ENCODE measurements around the gene STYXL1.
"Not testable (repeated sequence)": the region's sequence is repeated elsewhere in the genome, so short reads cannot be mapped to it uniquely, and the experiment has no call there.

STYXL1 gene

DNA sequence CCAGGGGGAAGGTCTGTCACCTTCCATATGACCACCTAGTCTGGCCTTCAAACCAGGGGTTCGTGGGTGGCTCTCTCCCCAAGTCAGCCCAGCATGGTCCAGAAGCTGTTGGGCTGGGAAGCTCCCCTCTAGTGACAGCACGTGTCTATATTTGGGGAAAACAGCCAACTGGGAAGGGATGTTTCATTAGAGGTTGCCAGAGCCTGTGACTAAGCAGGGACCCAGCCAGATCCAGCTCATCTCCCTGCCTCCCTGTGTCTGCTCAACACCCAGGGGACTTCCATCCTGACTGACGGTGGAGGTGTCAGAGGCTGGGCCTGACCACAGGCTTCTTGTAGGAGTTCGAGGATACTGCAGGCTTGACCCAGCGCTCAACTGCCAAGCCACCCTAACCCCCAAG is 10.5 kb downstream of the STYXL1 start:
- DNase-seq (ENCODE audit: low read depth, low spot score) = no peak

DNA sequence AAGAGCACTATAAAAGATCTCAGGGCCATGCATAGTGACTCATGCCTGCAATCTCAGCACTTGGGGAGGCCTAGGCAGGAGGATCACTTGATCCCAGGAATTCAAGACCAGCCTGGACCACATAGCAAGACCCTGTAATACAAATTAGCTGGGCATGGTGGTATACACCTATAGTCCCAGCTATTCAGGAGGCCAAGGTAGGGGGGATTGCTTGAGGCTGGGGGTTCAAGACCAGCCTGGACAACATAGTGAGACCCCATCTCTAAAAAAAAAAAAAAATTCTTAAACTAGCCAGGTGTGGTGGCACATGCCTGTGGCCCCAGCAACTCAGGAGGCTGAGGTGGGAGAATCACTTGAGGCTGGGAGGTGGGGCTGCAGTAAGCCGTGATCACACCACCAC is 15.8 kb downstream of the STYXL1 start:
- DNase-seq (ENCODE audit: low read depth, low spot score) = no peak

DNA sequence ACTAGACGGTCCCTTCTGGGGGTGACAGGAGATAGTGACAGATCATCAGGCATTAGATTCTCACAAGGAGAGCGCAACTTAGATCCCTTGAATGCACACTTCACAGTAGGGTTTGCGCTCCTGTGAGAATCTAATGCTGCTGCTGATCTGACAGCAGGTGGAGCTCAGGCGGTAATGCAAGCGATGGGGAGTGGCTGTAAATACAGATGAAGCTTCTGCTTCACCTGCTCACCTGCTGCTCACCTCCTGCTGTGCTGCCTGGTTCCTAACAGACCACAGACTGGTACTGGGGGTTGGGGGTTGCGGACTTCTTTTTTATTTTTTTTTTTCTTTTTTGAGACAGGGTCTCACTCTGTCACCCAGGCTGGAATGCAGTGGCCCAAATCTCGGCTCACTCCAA is 18.1 kb downstream of the STYXL1 start:
- not testable (repeated sequence) for DNase-seq (ENCODE audit: low read depth, low spot score)

DNA sequence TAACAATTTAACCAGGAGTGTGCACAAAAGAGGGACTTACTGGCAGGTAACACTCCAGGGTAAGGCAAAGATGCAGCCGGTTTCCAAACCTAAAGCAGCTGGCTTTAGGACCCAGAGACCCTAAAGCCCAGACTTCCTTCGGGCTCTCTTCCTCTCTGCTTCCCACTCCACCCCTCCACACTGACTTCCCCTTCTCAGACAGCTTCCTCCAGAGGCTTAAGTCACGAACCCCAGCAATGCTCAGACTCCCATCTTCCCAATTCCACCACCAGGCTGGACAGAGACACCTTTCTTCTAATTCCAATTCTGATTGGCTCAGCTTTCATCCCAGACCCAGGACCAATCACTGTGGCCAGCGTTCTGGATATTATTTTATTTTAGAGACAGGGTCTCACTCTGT is 24.8 kb downstream of the STYXL1 start:
- DNase-seq (ENCODE audit: low read depth, low spot score) = no peak

DNA sequence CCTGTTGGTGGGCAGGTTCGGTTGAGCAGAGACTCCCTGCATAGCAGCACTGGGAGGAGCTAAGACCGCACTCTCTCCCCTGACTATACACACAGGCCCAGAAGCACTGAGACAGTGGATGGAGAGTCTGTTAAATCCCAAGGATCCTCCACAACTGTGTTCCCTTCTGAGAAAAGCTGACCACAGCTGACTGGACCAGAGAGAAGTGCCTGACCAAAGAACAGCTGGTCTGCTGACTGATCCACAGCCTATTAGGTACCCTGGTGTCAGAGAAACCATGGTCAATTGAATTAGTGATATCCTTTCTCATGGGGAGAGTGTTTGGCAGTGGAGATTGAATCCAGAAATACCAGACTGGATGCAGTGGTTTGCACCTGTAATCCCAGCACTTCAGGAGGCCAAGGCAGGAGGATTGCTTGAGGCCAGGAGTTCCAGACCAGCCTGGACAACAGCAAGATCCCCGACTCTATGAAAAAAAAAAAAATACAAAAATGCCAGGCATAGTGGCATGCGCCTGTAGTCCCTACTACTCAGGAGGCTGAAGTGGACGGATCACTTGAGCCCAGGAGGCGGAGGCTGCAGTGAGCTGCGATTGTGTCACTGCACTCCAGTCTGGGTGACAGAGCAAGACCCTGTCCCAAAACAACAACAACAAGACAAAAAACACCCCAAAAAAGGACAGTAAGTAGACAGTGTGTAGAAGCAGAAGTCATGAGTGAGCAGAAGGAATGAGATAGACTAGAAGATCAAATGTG is 25.6 kb downstream of the STYXL1 start:
- no peak for DNase-seq (ENCODE audit: low read depth, low spot score)

DNA sequence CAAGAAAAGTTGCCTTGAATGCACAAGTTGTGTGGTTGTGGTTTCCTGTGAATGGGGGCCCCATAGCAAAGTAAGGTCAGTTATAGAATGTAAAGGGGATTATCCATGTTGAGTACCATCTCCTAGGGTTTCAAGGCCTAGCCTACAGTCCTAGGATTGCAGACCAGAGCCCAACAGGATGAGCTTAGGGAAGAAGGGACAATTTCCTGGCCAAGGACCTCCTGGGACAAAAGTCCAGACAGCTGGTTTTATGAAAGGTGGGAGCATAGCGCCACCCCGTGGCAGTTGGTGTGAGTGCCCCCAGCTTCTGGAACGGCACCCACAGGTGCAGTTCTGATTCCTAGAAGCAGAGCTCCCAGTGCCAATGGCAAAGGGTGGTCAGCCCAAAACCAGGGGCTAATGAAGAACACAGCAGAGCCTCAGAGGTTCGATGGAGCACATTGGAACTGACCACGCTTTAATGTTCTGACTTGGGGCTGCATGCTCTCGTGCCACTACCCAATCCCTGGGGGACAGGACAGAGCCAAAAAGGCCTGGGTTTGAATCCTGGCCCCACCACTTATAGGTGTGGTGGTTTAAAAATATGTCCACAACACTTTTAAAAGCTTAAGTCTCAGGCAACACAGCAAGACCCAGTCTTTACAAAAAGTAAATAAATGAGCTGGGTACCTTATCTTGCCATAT is 27.6 kb downstream of the STYXL1 start:
- no peak for DNase-seq (ENCODE audit: low read depth, low spot score)

DNA sequence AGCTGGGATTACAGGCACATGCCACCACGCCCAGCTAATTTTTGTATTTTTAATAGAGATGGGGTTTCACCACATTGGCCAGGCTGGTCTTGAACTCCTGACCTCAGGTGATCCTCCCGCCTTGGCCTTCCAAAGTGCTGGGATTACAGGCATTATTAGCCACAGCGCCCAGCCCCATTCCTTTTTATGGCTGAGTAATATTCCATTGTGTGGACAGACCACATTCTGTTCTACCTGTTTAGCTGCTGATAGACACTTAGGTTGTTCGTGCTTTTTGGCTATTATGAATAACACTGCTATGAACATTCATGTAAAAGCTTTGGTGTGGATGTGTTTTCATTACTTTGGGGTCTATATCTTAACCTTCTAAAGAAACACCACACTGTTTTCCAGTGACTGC is 29.3 kb downstream of the STYXL1 start:
- DNase-seq (ENCODE audit: low read depth, low spot score) = not testable (repeated sequence)

DNA sequence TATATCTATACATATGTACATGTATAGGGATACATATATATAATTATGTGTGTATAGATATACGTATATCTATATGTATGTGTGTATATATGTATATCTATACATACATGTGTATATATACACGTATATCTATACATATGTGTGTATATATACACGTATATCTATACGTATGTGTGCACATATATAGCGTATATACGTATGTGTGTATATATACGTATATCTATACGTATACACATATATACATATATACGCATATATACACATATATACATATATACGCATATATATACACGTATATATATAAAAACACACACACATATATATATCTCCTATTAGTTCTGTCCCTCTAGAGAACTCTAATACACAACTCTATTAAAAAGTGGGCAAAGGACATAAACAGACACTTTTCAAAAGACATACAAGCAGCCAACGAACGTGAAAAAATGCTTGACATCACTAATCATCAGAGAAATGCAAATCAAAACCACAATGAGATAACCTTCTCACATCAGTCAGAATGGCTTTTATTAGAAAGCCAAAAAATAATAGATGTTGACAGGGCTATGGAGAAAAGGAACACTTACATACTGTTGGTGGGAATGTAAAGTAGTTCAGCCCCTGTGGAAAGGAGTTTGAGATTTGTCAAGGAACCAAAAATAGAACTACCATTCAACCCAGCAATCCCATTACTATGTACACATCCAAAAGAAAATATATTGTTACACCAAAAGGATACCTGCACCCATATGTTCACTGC is 31.4 kb downstream of the STYXL1 start:
- DNase-seq (ENCODE audit: low read depth, low spot score) = no peak

DNA sequence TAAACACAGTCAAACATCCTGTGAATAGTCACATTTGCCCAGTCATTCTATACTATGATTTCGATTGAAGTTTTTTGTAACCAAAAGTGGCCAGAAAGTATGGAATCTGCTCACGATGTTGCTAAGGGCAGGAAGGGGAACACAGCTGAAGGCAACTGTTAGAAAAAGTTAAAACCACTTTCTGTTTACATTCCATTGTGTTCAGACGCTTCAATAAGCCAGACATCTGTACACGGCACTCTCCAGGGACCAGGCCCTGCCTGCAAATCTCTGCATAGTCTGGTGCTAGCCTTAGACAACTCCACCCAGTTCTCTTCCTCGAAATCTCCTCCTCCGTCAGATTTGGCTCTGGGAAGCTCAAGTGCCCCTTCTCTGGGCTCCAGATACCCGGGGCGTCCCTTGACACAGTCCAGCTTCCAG is 36.3 kb downstream of the STYXL1 start:
- DNase-seq (ENCODE audit: low read depth, low spot score) = no peak

DNA sequence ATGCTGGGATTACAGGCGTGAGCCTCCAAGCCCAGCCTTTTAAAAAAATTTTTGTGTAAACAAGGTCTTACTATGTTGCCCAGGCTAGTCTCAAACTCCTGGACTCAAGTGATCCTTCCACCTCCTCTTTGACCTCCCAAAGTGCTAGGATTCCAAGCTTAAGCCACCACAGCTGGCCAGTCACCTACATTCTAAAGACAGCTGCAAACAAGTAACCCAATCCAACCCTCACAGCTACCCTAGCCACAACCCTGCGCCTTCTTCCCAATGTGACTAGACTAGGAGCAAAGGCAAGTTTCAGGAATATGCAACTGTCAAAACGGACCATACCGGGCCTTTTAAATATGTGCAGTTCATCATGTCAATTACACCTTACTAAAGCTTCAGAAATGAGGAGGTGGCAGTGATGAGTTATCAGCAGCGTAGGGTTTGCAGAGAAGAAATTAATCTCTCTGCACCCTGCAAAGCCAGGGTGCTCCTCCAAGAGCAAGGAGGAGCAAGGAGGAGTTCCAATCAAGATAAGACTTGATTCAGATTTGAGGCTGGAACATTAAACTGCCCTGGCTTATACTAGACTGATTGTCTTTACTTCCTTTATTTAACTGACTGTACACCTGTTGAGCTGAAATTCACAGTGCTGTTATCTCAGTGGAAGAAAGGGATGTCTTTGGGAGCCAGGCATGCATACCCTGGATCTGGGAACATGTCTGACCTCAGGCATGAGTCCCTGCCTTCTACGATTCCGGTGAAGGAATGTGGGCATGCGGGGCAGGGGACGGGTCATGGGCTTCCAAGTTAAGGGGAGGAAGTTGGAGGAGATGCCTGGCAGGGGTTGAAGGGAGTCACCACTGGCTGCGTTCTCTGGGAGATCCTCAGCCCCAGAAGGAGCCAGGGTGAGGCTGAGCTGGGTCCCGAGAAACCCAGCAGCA is 37.9 kb downstream of the STYXL1 start:
- no peak for DNase-seq (ENCODE audit: low read depth, low spot score)

DNA sequence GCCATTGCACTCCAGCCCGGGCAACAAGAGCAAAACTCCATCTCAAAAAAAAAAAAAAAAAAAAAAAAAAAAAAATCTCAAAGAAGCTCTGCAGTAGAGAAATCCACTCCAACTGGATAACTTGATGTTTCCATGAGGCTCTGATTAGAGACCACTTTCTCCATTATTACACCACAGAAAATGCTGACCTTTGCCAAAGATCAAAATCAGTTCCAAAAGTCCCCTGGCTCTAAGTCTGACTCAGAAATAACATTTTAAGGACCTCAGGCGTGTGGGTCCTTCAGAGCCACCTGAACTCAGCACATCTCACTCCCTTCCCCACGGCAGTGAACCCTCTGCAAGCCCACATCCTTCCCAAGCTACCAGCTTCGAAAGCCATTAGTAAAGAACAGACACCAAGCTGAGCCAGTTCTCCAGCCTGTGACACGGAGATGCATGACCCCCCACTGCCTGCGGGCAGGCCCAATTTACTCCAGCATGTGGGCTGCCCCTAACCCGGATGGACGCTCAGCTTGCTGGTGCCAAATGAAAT is 39.6 kb downstream of the STYXL1 start:
- no peak for DNase-seq (ENCODE audit: low read depth, low spot score)

DNA sequence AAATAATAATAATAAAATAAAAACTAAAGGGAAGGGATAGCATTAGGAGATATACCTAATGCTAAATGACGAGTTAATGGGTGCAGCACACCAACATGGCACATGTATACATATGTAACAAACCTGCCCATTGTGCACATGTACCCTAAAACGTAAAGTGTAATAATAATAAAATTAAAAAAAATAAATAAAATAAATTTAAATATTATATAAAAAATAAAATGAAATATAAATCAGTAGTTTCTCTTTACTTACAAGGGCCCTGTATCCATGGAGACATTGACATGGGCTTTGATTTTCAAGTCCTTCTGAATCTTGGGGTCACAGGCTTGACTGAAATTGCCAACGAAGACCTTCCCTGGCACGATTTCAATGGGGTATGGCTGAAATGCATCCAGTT is 42.8 kb downstream of the STYXL1 start:
- not testable (repeated sequence) for DNase-seq (ENCODE audit: low read depth, low spot score)

DNA sequence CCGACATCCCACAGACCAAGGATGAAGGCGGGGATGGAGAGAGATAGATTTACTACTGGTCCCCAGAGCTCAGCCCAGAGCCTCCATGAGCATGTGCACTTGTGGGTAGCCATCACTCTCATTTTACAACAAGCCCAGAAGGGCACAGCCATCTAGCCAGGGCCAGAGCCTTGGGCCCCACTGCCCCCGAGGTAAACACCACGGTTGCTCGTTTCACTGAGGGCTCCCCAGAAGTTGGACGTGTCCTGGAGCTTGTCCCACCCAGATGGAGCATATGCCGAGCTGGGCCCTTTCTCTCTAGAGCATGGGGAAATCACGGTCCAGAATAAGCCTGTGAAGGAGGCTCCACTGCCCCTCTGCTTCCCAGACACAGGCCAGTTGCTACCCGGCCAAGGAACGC is 44.4 kb downstream of the STYXL1 start:
- DNase-seq (ENCODE audit: low read depth, low spot score) = no peak

DNA sequence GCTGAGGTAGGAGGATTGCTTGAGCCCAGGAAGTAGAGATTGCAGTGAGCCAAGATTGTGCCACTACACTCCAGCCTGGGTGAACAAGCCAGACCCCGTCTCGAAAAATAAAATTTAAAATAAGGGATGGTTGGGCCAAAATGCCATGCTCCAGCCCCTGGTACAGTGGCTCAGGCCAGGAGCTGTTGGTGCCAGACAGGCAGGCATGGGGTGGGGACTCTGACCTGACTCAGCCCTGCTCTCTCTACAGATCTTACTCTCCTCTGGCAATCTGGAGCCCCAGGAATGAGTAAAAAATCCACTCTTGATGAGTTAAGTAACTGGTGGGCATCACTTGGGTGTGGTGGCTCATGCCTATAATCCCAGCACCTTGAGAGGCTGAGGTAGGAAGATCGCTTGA is 45.0 kb downstream of the STYXL1 start:
- no peak for DNase-seq (ENCODE audit: low read depth, low spot score)

DNA sequence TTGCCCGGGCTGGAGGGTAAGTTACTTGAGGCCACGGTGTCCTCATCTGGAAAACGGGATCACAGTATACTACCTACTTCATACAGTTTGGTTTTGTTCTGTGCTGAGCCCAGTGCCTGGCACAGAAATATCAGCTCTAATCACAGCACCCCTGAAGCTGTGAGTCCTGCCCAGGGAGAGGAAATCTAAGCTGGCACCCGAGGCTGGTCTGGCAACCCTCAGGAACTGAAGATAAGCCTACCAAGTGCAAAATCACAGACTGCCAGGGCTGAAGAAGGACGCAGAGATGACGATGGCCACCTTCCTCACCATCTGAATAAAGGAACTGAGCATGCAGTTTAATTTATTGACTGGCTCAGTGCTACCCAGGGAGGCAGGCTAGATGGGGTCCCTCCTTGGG is 45.7 kb downstream of the STYXL1 start:
- no peak for DNase-seq (ENCODE audit: low read depth, low spot score)

DNA sequence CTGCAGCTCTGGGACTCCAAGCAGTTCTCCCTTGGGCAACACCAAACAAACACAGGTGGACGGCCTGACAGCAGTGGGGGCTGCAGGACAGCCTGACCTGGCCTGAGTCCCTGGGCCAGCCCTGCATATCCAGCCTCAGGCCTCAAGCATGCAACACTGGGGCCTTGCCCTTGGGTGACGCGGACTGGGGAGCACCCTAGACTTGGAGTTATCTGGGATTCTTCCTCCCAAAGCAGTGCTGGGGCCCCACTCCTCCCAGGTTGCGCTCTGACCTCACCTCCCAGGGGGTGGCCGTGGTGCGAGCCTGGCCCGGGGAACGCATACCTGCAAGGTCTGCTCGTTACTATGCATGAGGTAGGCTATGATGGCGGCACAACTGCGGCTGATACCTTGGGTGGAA is 47.2 kb downstream of the STYXL1 start:
- no peak for DNase-seq (ENCODE audit: low read depth, low spot score)

DNA sequence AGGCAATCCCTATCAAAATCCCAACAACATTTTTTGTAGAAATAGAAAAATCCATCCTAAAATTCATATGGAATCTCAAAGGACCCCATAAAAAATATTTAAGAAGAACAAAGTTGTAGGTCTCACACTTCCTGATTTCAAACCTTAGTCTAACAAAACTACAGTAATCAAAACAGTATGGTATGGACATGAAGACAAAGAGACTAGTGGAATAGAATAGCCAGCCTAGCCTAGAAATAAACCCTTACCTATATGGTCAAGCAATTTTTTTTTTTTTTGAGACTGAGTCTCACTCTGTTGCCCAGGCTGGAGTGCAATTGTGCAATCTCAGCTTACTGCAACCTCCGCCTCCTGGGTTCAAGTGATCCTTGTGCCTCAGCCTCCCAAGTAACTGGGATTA is 49.8 kb downstream of the STYXL1 start:
- DNase-seq (ENCODE audit: low read depth, low spot score) = no peak

DNA sequence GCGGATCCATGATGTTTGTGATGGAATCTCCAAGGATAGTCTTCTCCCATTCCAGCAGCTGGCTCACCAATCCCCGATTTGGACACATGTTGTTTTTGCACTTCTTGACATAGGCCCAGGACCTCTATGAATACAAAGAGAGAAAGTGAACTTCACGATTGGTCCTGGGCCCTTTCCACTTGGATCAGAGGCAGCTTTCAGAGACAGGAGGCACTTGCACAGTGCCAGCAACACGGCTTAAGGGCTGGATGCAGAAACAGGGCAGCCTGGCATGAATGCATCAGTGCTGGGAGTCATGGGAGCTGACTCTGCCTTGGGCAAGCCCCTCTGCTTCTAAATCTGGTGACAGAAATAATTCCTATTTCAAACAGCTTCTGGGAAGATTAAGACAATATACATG is 51.3 kb downstream of the STYXL1 start:
- DNase-seq (ENCODE audit: low read depth, low spot score) = no peak

DNA sequence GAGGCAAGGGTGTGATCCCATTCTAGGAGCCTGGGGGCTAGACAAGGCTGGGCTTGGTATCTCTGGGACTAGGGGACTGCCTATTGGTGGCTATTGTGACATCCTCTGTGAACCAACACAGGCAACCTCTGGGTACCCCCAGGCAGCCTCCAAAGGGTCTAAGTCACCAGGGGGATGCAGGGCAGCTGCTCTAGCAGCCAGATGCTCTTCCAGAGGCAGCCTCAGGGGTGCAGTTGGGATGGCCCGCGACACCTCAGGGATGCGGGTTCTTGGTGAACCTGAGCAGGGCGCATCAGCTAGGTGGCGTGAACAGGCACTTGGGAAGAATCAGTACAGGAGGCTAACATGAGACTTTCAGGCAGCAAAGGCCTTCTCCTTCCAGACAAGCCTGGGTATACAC is 51.8 kb downstream of the STYXL1 start:
- DNase-seq (ENCODE audit: low read depth, low spot score) = no peak

DNA sequence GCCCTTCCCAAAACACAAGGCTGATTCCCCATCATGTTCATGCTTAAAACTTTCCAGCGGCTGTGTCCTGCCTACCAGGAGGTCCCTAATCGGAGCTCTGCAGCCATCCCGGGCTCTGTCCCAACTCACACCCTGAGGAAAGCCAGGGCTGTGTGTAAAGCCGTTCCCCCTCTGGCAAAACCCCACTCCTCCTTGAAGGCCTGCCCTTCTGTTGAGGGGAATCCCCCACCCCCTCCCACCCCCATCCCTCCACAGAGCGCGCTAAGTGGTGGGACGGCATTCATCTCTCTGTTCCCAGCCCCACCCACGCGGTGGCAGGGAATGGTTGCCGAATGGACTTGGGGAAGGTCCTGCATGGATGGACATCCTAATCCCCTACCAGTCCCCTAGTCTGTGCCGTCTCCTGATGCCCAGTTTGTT is 52.7 kb downstream of the STYXL1 start:
- no peak for DNase-seq (ENCODE audit: low read depth, low spot score)

DNA sequence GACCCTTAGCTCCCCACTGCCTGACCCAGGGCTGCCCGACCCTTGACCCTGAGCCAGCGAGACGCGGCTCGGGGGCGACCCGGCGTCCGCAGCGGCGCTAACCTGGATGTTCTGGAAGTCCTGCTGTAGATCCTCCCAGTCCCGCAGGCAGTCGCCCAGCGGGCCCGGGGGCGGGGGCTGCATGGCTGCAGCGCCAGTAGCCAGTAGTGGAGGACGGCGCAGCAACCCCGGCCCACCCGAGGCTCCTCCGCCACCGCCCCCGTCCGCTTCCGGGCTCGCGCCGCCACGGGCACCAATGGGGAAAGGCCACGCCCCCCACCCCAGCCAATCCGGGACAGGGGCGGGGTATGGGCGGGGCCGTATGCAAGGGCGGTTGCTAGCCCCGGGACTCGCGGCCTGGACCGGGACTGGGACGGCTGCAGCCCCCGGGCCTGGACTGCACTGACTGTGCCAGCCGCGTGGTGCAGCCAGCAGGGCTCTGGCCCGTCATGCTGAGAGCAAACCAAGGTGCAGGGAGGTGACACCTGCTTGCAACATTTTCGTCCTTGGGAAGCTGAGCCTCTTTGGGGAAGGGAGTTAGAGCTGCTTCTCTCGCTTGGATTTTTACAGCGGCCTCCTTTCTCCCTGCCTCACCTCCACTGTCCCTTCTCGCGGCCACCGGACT is 53.3 kb downstream of the STYXL1 start, which contains the start of gene TMEM120A:
Gene TMEM120A (minus strand): TSS at position 208 of the 664 bp plus-strand sequence. CDS start 25 bp downstream, at position 183.
- peak; percentile 77 for DNase-seq (ENCODE audit: low read depth, low spot score)

Data from brain pericyte (primary cell).